SK-N-SH (cell line): ENCODE measurements around the gene SUFU. TPM values are rescaled to one million over a fixed set of nuclear protein-coding genes. Genes with fewer than 3 reads are reported as not detected.
A peak's percentile ranks its signal among the peaks of the same experiment; 100 is the strongest.

ENCODE experiments used
- CTCF ChIA-PET: fragments of 300-600, 350-600 bp; formaldehyde crosslinking; extraction: SDS; loops from one replicate; lab custom pipeline; 2021; lab: Yijun Ruan, JAX
- POLR2A ChIA-PET: fragments of 350-600 bp; sonication (Branson Sonifier 250); formaldehyde crosslinking; extraction: SDS; loops from one replicate; lab custom pipeline; 2020; ENCODE audit warnings: antibody characterized with exemption, inconsistent platforms; lab: Yijun Ruan, JAX
- DNase-seq: peaks from one replicate; pipeline ENCODE4 v3.0.0; 2012
- H2AFZ ChIP-seq: fragments of 200-600 bp; sonication (generic); 2 replicates; pipeline ENCODE4 v1.8.1; 2016; ENCODE audit warnings: antibody characterized with exemption, mild to moderate bottlenecking, low read depth
- H3F3A ChIP-seq: fragments of 200-600 bp; sonication (generic); replicated peaks from 2 replicates; pipeline ENCODE3; 2016; ENCODE audit warnings: antibody characterized with exemption, mild to moderate bottlenecking; ENCODE audit not compliant: insufficient read depth
- H3K27ac ChIP-seq, 2 experiments: fragments of 200-500 bp in 1 of 2; fragments of 200-600 bp in 1 of 2; sonication (Bioruptor generic) in 1 of 2; sonication (generic), shearing (Covaris generic) in 1 of 2; 2 replicates each; pipeline versions ENCODE4 v1.5.1 to v1.6.1; 2014 to 2016; ENCODE audit warnings: low read depth in 2 of 2, inconsistent platforms in 1 of 2, low read length in 1 of 2, mild to moderate bottlenecking in 1 of 2, mixed read lengths in 1 of 2
- H3K27me3 ChIP-seq: fragments of 200-600 bp; sonication (generic), shearing (Covaris generic); 2 replicates; pipeline ENCODE4 v1.6.1; 2016; ENCODE audit warnings: mixed run types; ENCODE audit not compliant: insufficient read depth
- H3K36me3 ChIP-seq, 2 experiments: fragments of 200-500 bp in 1 of 2; fragments of 200-600 bp in 1 of 2; sonication (Bioruptor generic) in 1 of 2; sonication (generic) in 1 of 2; replicated peaks in 1 of 2; 2 replicates each; pipeline versions ENCODE3 to v1.5.1; 2014 to 2016; ENCODE audit warnings: low read length in 1 of 2, mild to moderate bottlenecking in 1 of 2; ENCODE audit not compliant: insufficient read depth in 2 of 2, control insufficient read depth in 1 of 2
- H3K4me1 ChIP-seq, 2 experiments: fragments of 200-500 bp in 1 of 2; fragments of 200-600 bp in 1 of 2; sonication (Bioruptor generic) in 1 of 2; sonication (generic), shearing (Covaris generic) in 1 of 2; 2 replicates each; pipeline versions ENCODE4 v1.5.1 to v1.6.1; 2014 to 2016; ENCODE audit warnings: low read depth in 1 of 2, low read length in 1 of 2, mixed run types in 1 of 2; ENCODE audit not compliant: insufficient read depth in 2 of 2, control insufficient read depth in 1 of 2
- H3K4me2 ChIP-seq: fragments of 200-600 bp; sonication (generic), shearing (Covaris generic); 2 replicates; pipeline ENCODE4 v1.6.1; 2017; ENCODE audit warnings: mixed run types
- H3K4me3 ChIP-seq, 2 experiments: fragments of 200-500 bp in 1 of 2; fragments of 200-600 bp in 1 of 2; sonication (Bioruptor generic) in 1 of 2; sonication (generic), shearing (Covaris generic) in 1 of 2; 2 replicates each; pipeline versions ENCODE4 v1.5.1 to v1.8.1; 2014 to 2016; ENCODE audit warnings: low read depth in 2 of 2, inconsistent platforms in 1 of 2, low read length in 1 of 2, mild to moderate bottlenecking in 1 of 2, mixed read lengths in 1 of 2, moderate library complexity in 1 of 2
- H3K79me2 ChIP-seq: fragments of 200-600 bp; sonication (generic); 2 replicates; pipeline ENCODE4 v1.8.1; 2017; ENCODE audit warnings: mild to moderate bottlenecking; ENCODE audit not compliant: insufficient read depth
- H3K9ac ChIP-seq: fragments of 200-600 bp; sonication (generic); 2 replicates; pipeline ENCODE4 v1.6.1; 2017; ENCODE audit warnings: mixed run types
- H3K9me2 ChIP-seq: fragments of 200-600 bp; sonication (generic); 2 replicates; pipeline ENCODE4 v1.6.1; 2017; ENCODE audit warnings: mixed run types
- H3K9me3 ChIP-seq: fragments of 200-600 bp; sonication (generic); 2 replicates; pipeline ENCODE4 v1.6.1; 2017; ENCODE audit warnings: mixed run types, mild to moderate bottlenecking, moderate library complexity
- H4K20me1 ChIP-seq: fragments of 200-600 bp; sonication (generic); 2 replicates; pipeline ENCODE4 v1.6.1; 2017; ENCODE audit warnings: mild to moderate bottlenecking, mixed run types; ENCODE audit not compliant: insufficient read depth
- ELF1 ChIP-seq: IDR thresholded peaks from 2 replicates; pipeline ENCODE4 v1.4.0; 2012
- EP300 ChIP-seq, 2 experiments: IDR thresholded peaks; 2 replicates each; pipeline versions ENCODE4 v1.4.0 to v1.6.1; 2012; ENCODE audit warnings: borderline replicate concordance in 1 of 2, low read depth in 1 of 2, low read length in 1 of 2
- EZH2phosphoT487 ChIP-seq: fragments of 200-600 bp; sonication (generic); IDR thresholded peaks from 2 replicates; pipeline ENCODE4 v1.6.1; 2017; ENCODE audit warnings: low read depth, mixed run types, mild to moderate bottlenecking, antibody characterized with exemption, moderate library complexity, borderline replicate concordance
- FOXM1 ChIP-seq: IDR thresholded peaks from 2 replicates; pipeline ENCODE4 v1.4.0; 2012; ENCODE audit warnings: low read depth, mild to moderate bottlenecking
- NFIC ChIP-seq: IDR thresholded peaks from 2 replicates; pipeline ENCODE4 v1.4.0; 2012; ENCODE audit warnings: borderline replicate concordance
- NRF1 ChIP-seq: IDR thresholded peaks from 2 replicates; pipeline ENCODE4 v1.6.1; 2012; ENCODE audit warnings: low read depth, mild to moderate bottlenecking, low read length
- RCOR1 ChIP-seq: fragments of 150-350 bp; IDR thresholded peaks from 2 replicates; pipeline ENCODE4 v1.6.1; 2017; ENCODE audit warnings: antibody characterized with exemption, low read length
- RFX5 ChIP-seq: IDR thresholded peaks from 2 replicates; pipeline ENCODE4 v1.6.1; 2012; ENCODE audit warnings: mild to moderate bottlenecking, improper control_type of control experiment, low read length
- RXRA ChIP-seq: IDR thresholded peaks from 2 replicates; pipeline ENCODE4 v1.4.0; 2012; ENCODE audit warnings: low read depth, mild to moderate bottlenecking, borderline replicate concordance
- SIN3A ChIP-seq: IDR thresholded peaks from 2 replicates; pipeline ENCODE4 v1.6.1; 2012; ENCODE audit warnings: low read depth, mild to moderate bottlenecking, low read length, moderate library complexity, borderline replicate concordance
- TCF12 ChIP-seq: IDR thresholded peaks from 2 replicates; pipeline ENCODE4 v1.4.0; 2012
- USF1 ChIP-seq: IDR thresholded peaks from 2 replicates; pipeline ENCODE4 v1.4.0; 2012; ENCODE audit warnings: low read depth, borderline replicate concordance
- USF2 ChIP-seq: fragments of 150-350 bp; IDR thresholded peaks from 2 replicates; pipeline ENCODE4 v1.6.1; 2017; ENCODE audit warnings: antibody characterized with exemption, low read length, low read depth, borderline replicate concordance
- ZBTB33 ChIP-seq: IDR thresholded peaks from 2 replicates; pipeline ENCODE4 v1.4.0; 2012; ENCODE audit warnings: low read depth, borderline replicate concordance
- WGBS: methylation state at CpG from one replicate; pipeline ENCODE4 v1.1.6; 2017; ENCODE audit warnings: low lambda C conversion rate; 5-methylcytosine and 5-hydroxymethylcytosine counted together
- polyA plus RNA-seq, 3 experiments: library from polyadenylated mRNA; depleted of rRNA; stranded (reverse); fragments of >200 nt; gene quantifications; 2 replicates each; pipeline ENCODE4 v1.2.3, GENCODE V29; 2012
- TF ChIP-seq, protein P1 (sequence below): fragments of 150-350 bp; IDR thresholded peaks from 2 replicates; pipeline ENCODE4 v1.6.1; 2016; ENCODE audit warnings: mild to moderate bottlenecking, low read depth, low read length
- TF ChIP-seq, protein P2 (sequence below): fragments of 200-600 bp; sonication (generic); IDR thresholded peaks from 2 replicates; pipeline ENCODE4 v1.6.1; 2017; ENCODE audit warnings: antibody characterized with exemption, mild to moderate bottlenecking, moderate library complexity
- TF ChIP-seq, protein P3 (sequence below): IDR thresholded peaks from 2 replicates; pipeline ENCODE4; 2012
- TF ChIP-seq, protein P4 (sequence below): IDR thresholded peaks from 2 replicates; pipeline ENCODE4 v1.6.1; 2012; ENCODE audit warnings: mild to moderate bottlenecking, low read depth, low read length, moderate library complexity

The SUFU gene
- polyA plus RNA-seq, 1 of the 3 experiments (the other 2 are of a cell fraction): 5.7 TPM

GRCh38 chr10:102629661-102630614 lies 126.2 kb downstream of the SUFU start:
- no peak overlapping the region for H3K4me3 ChIP-seq
- no peaks in the 10 kb centered on the region for H4K20me1 ChIP-seq
- no peak overlapping the region for H2AFZ ChIP-seq
- peaks cover 0 to 3% of the 10 kb centered on the region in 2 experiments for H3K36me3 ChIP-seq
- DNase-seq: no peak
- H3K27me3 ChIP-seq: no peaks in the 10 kb centered on the region
- H3K9me3 ChIP-seq: no peaks in the 10 kb centered on the region
- peak overlapping the region; percentile 50 for H3K9ac ChIP-seq
- H3F3A ChIP-seq: peaks cover 51% of the 10 kb centered on the region
- peak overlapping the region; percentile 91 to 99 for H3K27ac ChIP-seq
- H3K4me1 ChIP-seq: peaks cover 76 to 82% of the 10 kb centered on the region in 2 experiments
- no peaks in the 10 kb centered on the region for H3K79me2 ChIP-seq
- no peaks in the 10 kb centered on the region for H3K9me2 ChIP-seq
- POLR2A ChIA-PET: interaction anchor here (0.5 to 4.0 kb wide), 4 partner anchors 12 to 198 kb away, joined by 3 to 34 read pairs (median 18); partner anchors contain the start of genes CUEDC2 and TRIM8
- WGBS: 60% methylated on average over 17 of the region's 22 CpGs
- peak overlapping the region; percentile 68; the same call in 1 of the 2 replicates for H3K4me2 ChIP-seq
- CTCF ChIA-PET: interaction anchor here (0.6 to 1.7 kb wide), 10 partner anchors 9 to 236 kb away, joined by 3 to 6 read pairs (median 4); partner anchors contain the start of genes ARL3 and TRIM8
- TF ChIP-seq TCF12: peak; percentile 77
- TF ChIP-seq EZH2phosphoT487: no peak
- TF ChIP-seq, protein P1, sequence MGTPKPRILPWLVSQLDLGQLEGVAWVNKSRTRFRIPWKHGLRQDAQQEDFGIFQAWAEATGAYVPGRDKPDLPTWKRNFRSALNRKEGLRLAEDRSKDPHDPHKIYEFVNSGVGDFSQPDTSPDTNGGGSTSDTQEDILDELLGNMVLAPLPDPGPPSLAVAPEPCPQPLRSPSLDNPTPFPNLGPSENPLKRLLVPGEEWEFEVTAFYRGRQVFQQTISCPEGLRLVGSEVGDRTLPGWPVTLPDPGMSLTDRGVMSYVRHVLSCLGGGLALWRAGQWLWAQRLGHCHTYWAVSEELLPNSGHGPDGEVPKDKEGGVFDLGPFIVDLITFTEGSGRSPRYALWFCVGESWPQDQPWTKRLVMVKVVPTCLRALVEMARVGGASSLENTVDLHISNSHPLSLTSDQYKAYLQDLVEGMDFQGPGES: no peak
- no peak for TF ChIP-seq USF2
- TF ChIP-seq EP300 (IDR thresholded peaks at IDR 0.05; ENCODE audit: borderline replicate concordance in 1 of 2, low read depth in 1 of 2, low read length in 1 of 2): peak in 1 of 2 experiments; percentile 84; a peak in 1 of 4 replicates
- TF ChIP-seq, protein P2, sequence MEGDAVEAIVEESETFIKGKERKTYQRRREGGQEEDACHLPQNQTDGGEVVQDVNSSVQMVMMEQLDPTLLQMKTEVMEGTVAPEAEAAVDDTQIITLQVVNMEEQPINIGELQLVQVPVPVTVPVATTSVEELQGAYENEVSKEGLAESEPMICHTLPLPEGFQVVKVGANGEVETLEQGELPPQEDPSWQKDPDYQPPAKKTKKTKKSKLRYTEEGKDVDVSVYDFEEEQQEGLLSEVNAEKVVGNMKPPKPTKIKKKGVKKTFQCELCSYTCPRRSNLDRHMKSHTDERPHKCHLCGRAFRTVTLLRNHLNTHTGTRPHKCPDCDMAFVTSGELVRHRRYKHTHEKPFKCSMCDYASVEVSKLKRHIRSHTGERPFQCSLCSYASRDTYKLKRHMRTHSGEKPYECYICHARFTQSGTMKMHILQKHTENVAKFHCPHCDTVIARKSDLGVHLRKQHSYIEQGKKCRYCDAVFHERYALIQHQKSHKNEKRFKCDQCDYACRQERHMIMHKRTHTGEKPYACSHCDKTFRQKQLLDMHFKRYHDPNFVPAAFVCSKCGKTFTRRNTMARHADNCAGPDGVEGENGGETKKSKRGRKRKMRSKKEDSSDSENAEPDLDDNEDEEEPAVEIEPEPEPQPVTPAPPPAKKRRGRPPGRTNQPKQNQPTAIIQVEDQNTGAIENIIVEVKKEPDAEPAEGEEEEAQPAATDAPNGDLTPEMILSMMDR: no peak
- TF ChIP-seq ZBTB33: no peak
- no peak for TF ChIP-seq RFX5
- TF ChIP-seq ELF1: 0 out of 2 replicates have a peak, but pooled peaks have one; percentile 63
- no peak for TF ChIP-seq FOXM1
- no peak; the same call in 1 of the 2 replicates for TF ChIP-seq SIN3A
- TF ChIP-seq RCOR1: no peak
- TF ChIP-seq, protein P3, sequence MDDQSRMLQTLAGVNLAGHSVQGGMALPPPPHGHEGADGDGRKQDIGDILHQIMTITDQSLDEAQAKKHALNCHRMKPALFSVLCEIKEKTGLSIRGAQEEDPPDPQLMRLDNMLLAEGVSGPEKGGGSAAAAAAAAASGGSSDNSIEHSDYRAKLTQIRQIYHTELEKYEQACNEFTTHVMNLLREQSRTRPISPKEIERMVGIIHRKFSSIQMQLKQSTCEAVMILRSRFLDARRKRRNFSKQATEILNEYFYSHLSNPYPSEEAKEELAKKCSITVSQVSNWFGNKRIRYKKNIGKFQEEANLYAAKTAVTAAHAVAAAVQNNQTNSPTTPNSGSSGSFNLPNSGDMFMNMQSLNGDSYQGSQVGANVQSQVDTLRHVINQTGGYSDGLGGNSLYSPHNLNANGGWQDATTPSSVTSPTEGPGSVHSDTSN: peak; percentile 78
- no peak for TF ChIP-seq NRF1
- no peak for TF ChIP-seq USF1
- TF ChIP-seq, protein P4, sequence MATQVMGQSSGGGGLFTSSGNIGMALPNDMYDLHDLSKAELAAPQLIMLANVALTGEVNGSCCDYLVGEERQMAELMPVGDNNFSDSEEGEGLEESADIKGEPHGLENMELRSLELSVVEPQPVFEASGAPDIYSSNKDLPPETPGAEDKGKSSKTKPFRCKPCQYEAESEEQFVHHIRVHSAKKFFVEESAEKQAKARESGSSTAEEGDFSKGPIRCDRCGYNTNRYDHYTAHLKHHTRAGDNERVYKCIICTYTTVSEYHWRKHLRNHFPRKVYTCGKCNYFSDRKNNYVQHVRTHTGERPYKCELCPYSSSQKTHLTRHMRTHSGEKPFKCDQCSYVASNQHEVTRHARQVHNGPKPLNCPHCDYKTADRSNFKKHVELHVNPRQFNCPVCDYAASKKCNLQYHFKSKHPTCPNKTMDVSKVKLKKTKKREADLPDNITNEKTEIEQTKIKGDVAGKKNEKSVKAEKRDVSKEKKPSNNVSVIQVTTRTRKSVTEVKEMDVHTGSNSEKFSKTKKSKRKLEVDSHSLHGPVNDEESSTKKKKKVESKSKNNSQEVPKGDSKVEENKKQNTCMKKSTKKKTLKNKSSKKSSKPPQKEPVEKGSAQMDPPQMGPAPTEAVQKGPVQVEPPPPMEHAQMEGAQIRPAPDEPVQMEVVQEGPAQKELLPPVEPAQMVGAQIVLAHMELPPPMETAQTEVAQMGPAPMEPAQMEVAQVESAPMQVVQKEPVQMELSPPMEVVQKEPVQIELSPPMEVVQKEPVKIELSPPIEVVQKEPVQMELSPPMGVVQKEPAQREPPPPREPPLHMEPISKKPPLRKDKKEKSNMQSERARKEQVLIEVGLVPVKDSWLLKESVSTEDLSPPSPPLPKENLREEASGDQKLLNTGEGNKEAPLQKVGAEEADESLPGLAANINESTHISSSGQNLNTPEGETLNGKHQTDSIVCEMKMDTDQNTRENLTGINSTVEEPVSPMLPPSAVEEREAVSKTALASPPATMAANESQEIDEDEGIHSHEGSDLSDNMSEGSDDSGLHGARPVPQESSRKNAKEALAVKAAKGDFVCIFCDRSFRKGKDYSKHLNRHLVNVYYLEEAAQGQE: peak; percentile 53; the same call in 1 of the 2 replicates
- TF ChIP-seq RXRA: peak; percentile 80; the same call in 1 of the 2 replicates
- peak; percentile 63 for TF ChIP-seq NFIC
